Measurements from ENCODE around the gene TEX30.
"Not testable (repeated sequence)": the region's sequence is repeated elsewhere in the genome, so short reads cannot be mapped to it uniquely, and the experiment has no call there.

The TEX30 gene

GRCh38 chr13:102773441-102774213 lies at the start of gene TEX30:
Gene TEX30 (minus strand): TSS chr13:102773786. CDS start chr13:102770026, 3,760 bp downstream.
- peak; percentile 85 for DNase-seq

- no peak for DNase-seq
These were observed 44.3 kb upstream of the TEX30 start for GRCh38 chr13:102817907-102818306.

GRCh38 chr13:102817241-102817640 lies 43.7 kb upstream of the TEX30 start:
- no peak for DNase-seq

GRCh38 chr13:102816708-102817107 lies 43.1 kb upstream of the TEX30 start:
- DNase-seq, result no peak

GRCh38 chr13:102815788-102816187 lies 42.2 kb upstream of the TEX30 start:
- DNase-seq, result no peak

GRCh38 chr13:102814793-102815192 lies 41.2 kb upstream of the TEX30 start:
- DNase-seq, result no peak

- DNase-seq, result peak; percentile 2
These were observed 40.5 kb upstream of the TEX30 start for GRCh38 chr13:102814025-102814607.

GRCh38 chr13:102812611-102813287 lies 39.2 kb upstream of the TEX30 start:
- no peak for DNase-seq

- DNase-seq, result no peak
These were observed 34.1 kb upstream of the TEX30 start for GRCh38 chr13:102807699-102808098.

GRCh38 chr13:102805680-102806079 lies 32.1 kb upstream of the TEX30 start:
- DNase-seq, result no peak

- DNase-seq, result peak; percentile 81
These were observed 26.8 kb upstream of the TEX30 start for GRCh38 chr13:102800145-102801041.

GRCh38 chr13:102799426-102800144 lies 26.0 kb upstream of the TEX30 start:
- DNase-seq, result peak; percentile 3

GRCh38 chr13:102798581-102799425 lies 25.2 kb upstream of the TEX30 start, which contains the start of the genes BIVM and POGLUT2:
Gene BIVM (plus strand): TSS chr13:102799119. CDS start chr13:102807268, 8,149 bp downstream.
Gene POGLUT2 (minus strand): TSS chr13:102798976. CDS start chr13:102798670, 306 bp downstream.
- DNase-seq, result peak; percentile 88

- DNase-seq, result no peak
These were observed 20.2 kb upstream of the TEX30 start for GRCh38 chr13:102793611-102794355.

- no peak for DNase-seq
These were observed 18.8 kb upstream of the TEX30 start for GRCh38 chr13:102792396-102792795.

- DNase-seq, result no peak
These were observed 15.1 kb upstream of the TEX30 start for GRCh38 chr13:102788683-102789082.

GRCh38 chr13:102784483-102784882 lies 10.9 kb upstream of the TEX30 start:
- DNase-seq, result no peak

GRCh38 chr13:102781591-102781990 lies 8.0 kb upstream of the TEX30 start:
- no peak for DNase-seq

- not testable (repeated sequence) for DNase-seq
These were observed 7.1 kb upstream of the TEX30 start for GRCh38 chr13:102780656-102781055.
